Measurements from ENCODE around the gene DYNLRB1.

GRCh38 chr20:34543463-34544056, 27.3 kb downstream of the DYNLRB1 start:
- no peak for TF ChIP-seq CTCF (conservative IDR thresholded peaks at IDR 0.05)
- no peak for TF ChIP-seq ZFX (IDR thresholded peaks at IDR 0.05)

Measured in C4-2B (cell line).